Natural killer cell treated with Interleukin-12 subunit alpha and Interleukin-12 subunit beta and Interleukin-15 and Interleukin-18, amount 100 ng/mL, for 72 hours (primary cell): ENCODE results near the gene EML4. TPM values are rescaled to one million over a fixed set of nuclear protein-coding genes. Genes with fewer than 3 reads are reported as not detected.

Experiments used
- ATAC-seq, 2 donors: fragments of 150-1000 bp; cut with Tn5 transposase in 1 of 2; sonication (Bioruptor Pico), chemical (Tn5 transposase) in 1 of 2; 2 replicates each; pipeline ENCODE4 v1.10.0; 2021
- DNase-seq: peaks from one replicate; pipeline ENCODE4 v3.0.0; 2022; ENCODE audit warnings: low spot score
- H3K27ac Mint-ChIP-seq, 2 donors: 1 replicate in 1 of 2; 2 replicates in 1 of 2; pipeline ENCODE4 v1.8.0; 2022; ENCODE audit warnings: mixed read lengths in 2 of 2, mild to moderate bottlenecking in 1 of 2, moderate library complexity in 1 of 2
- H3K27me3 Mint-ChIP-seq, 2 donors: 1 replicate in 1 of 2; 2 replicates in 1 of 2; pipeline ENCODE4 v1.8.0; 2022; ENCODE audit warnings: mixed read lengths in 2 of 2
- H3K36me3 Mint-ChIP-seq: one replicate; pipeline ENCODE4 v1.8.0; 2022; ENCODE audit warnings: mixed read lengths
- H3K4me1 Mint-ChIP-seq, 2 donors: 1 replicate in 1 of 2; 2 replicates in 1 of 2; pipeline ENCODE4 v1.8.0; 2022; ENCODE audit warnings: low read depth in 2 of 2, mixed read lengths in 2 of 2, mild to moderate bottlenecking in 1 of 2
- H3K4me3 Mint-ChIP-seq: one replicate; pipeline ENCODE4 v1.8.0; 2022; ENCODE audit warnings: mixed read lengths
- H3K9me3 Mint-ChIP-seq: 2 replicates; pipeline ENCODE4 v1.8.0; 2022; ENCODE audit warnings: mixed read lengths
- total RNA-seq, 2 donors: library from RNA; stranded (reverse); gene quantifications; one replicate each; pipeline ENCODE4 v1.2.3, GENCODE V29; 2022

Gene EML4
- total RNA-seq, 2 donors from 2014 or later: 73.4 to 140 TPM

DNA sequence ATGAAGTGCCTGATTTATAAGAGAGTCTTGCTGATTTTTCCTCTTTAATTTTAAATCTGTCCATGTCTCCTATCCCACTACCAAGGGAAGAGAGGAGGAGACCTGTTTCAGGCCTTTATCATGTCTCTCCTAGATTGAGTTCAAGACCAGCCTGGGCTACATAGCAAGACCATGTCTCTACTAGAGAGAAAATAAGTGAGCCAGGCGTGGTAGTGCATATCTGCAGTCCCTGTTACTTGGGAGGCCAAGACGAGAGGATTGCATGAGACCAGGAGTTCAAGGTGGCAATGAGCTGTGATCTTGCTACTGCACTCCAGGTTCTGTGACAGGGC is 20.0 kb downstream of the EML4 start:
- Mint-ChIP-seq H3K27me3 (no peaks in the 10 kb centered on the region), H3K4me3 (no peak overlapping the region), H3K9me3 (no peaks in the 10 kb centered on the region), H3K27ac (no peak overlapping the region), H3K36me3 (no peaks in the 10 kb centered on the region), H3K4me1 (peaks cover 22 to 44% of the 10 kb centered on the region in 2 donors)
- no peak for ATAC-seq
- no peak for DNase-seq

DNA sequence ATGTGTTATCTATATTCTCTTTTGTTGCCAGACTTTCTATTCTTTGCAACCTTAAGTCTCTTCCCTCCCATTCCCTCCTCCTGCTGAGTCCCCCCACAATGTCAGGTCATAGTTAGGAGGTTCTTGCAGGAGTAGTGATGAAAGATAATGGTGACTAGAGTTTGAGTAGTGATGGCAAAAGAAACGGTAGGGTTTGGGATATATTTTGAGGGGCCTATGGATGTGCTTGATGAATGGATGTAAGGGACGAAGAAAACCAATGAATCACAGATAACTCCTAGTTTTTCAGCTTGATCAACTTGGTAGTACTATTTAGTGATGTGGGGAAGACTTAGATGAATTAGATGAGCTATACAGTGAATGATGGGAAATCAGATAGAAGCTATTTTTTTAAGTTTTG is 21.0 kb downstream of the EML4 start:
- DNase-seq (no peak), ATAC-seq (no peak)
- Mint-ChIP-seq H3K27ac (no peak overlapping the region), H3K36me3 (no peaks in the 10 kb centered on the region), H3K9me3 (no peaks in the 10 kb centered on the region), H3K4me1 (peaks cover 16 to 38% of the 10 kb centered on the region in 2 donors), H3K27me3 (no peaks in the 10 kb centered on the region), H3K4me3 (no peak overlapping the region)

DNA sequence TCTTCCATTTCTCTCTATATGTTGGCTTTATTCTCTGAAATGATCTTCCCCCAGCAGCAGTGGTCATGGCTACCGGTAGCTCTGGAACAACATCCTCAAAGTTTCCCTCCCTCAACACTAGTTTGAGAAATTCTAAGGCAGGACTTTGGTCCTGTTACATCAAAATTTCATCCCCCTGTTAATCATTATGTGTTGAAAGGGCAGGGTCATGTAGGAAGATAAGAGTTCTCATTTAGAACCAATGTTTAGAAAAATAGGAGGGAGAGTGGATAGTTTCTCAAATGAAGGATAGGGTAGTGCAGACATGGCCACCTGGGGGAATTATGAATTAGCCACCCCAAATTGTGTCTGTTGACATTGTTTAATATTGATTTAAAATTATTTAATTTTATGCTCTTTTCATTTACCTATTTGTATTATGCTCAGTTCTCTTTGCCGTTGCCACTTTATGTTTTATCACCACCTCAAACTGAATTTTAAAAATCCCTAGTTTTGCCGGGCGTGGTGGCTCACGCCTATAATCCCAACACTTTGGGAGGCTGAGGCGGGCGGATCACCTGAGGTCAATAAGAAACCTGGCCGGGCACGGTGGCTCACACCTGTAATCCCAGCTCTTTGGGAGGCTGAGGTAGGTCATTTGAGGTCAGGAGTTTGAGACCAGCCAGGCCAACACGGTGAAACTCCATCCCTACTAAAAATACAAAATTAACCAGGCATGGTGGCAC is 22.3 kb downstream of the EML4 start:
- H3K9me3 Mint-ChIP-seq: no peaks in the 10 kb centered on the region
- no peaks in the 10 kb centered on the region for H3K36me3 Mint-ChIP-seq
- ATAC-seq (no peak), DNase-seq (no peak)
- H3K27ac Mint-ChIP-seq: no peak overlapping the region
- H3K4me1 Mint-ChIP-seq: peaks cover 17 to 34% of the 10 kb centered on the region in 2 donors
- H3K27me3 Mint-ChIP-seq: no peaks in the 10 kb centered on the region
- H3K4me3 Mint-ChIP-seq: no peak overlapping the region

DNA sequence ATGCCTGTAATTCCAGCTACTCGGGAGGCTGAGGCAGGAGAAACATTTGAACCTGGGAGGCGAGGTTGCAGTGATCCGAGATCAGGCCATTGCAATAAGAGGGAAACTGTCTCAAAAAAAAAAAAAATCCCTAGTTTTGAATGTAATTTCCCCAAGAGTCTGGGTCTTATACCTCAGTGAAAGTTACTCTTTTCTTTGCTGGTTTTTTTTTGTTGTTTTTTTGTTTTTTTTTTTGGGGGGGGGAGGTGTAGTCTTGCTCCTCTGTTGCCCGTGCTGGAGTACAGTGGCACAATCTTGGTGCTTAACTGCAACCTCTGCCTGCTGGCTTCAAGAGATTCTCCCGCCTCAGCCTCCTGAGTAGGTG is 22.8 kb downstream of the EML4 start:
- ATAC-seq (no peak), DNase-seq (no peak)
- Mint-ChIP-seq H3K4me1 (peaks cover 21 to 40% of the 10 kb centered on the region in 2 donors), H3K36me3 (no peaks in the 10 kb centered on the region), H3K27me3 (no peaks in the 10 kb centered on the region), H3K9me3 (no peaks in the 10 kb centered on the region), H3K27ac (no peak overlapping the region), H3K4me3 (no peak overlapping the region)

DNA sequence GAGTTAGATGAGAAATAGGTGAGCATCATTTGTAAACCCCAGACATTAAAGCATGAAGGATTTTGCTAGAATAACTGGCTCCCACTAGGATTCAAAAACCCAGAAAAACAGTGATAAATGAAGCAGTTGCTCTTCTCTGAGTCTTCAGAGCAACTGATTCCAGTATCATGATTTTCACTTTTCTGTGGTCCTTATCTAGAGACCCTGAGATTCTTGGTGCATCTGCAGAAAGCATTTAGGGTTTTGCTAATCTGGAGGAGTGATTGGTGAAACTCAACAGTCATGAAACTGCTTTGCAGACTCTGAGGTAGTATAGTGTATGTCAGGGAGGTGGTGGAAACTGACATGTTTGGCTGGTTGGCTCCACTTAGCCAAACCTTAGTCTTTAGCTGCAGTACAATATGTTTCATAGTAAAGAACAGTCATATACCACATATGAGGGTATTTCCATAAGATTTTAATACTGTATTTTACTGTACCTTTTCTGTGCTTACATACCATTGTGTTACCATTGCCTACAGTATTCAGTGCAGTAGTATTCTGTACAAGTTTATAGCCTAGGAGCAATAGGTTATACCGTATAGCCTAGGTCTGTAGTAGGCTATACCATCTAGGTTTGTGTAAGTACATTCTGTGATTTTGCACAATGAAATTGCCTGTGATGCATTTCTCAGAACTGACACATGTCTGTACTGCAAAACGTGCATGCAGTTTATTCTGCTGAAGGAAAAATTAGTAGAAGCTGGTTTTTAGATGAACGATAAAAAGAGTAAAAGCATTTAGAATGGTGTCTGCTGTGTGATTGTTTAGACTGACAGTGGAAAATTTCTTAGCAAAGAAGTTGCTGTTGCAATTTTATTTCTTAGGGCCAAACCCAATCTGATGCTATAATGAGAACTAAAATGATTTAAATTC is 23.8 kb downstream of the EML4 start:
- H3K4me3 Mint-ChIP-seq: no peak overlapping the region
- peaks cover 22 to 42% of the 10 kb centered on the region in 2 donors for H3K4me1 Mint-ChIP-seq
- no peak overlapping the region for H3K27ac Mint-ChIP-seq
- H3K36me3 Mint-ChIP-seq: no peaks in the 10 kb centered on the region
- no peaks in the 10 kb centered on the region for H3K27me3 Mint-ChIP-seq
- peak in 1 of 2 donors; percentile 48 for ATAC-seq
- no peaks in the 10 kb centered on the region for H3K9me3 Mint-ChIP-seq
- no peak for DNase-seq

DNA sequence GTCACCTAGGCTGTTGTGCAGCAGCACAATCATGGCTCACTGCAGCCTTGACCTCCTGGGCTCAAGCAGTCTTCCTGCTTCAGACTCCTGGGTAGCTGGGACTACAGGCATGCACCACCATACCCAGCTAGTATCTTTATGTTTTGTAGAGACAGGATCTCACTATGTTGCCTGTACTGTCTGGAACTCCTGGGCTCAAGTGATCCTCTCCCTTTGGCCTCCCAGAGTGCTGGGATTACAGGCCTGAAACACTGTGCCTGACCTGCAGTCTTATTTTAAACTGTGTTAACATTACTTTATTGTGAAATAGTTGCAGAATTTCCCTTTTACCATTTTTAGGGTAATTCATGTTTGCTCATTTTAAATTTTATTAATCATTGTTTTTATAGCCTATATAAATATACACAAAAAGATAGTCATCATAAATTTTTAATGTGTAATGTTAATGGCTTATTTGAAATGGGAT is 24.6 kb downstream of the EML4 start:
- H3K27me3 Mint-ChIP-seq: no peaks in the 10 kb centered on the region
- H3K27ac Mint-ChIP-seq: no peak overlapping the region
- peaks cover 30 to 50% of the 10 kb centered on the region in 2 donors for H3K4me1 Mint-ChIP-seq
- H3K9me3 Mint-ChIP-seq: no peaks in the 10 kb centered on the region
- H3K4me3 Mint-ChIP-seq: no peak overlapping the region
- H3K36me3 Mint-ChIP-seq: no peaks in the 10 kb centered on the region
- DNase-seq (no peak), ATAC-seq (no peak)

DNA sequence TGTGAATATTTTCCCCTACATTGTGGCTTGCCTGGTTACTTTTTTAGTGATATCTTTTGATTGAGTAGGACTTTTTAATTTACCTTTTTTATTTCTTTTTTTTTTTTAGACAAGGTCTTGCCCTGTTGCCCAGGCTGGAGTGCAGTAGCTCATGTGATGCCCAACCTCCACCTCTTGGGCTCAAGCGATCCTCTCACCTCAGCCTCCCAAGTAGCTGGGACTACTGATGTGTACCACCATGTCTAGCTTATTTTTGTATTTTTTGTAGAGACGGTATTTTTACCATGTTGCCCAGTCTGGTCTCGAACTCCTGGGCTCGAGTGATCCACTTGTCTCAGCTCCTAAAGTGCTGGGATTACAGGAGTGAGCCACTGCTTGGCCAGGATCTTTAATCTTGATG is 25.3 kb downstream of the EML4 start:
- no peaks in the 10 kb centered on the region for H3K9me3 Mint-ChIP-seq
- H3K4me3 Mint-ChIP-seq: no peak overlapping the region
- H3K27ac Mint-ChIP-seq: no peak overlapping the region
- DNase-seq (no peak), ATAC-seq (no peak)
- H3K27me3 Mint-ChIP-seq: no peaks in the 10 kb centered on the region
- no peaks in the 10 kb centered on the region for H3K36me3 Mint-ChIP-seq
- H3K4me1 Mint-ChIP-seq: peaks cover 37 to 57% of the 10 kb centered on the region in 2 donors

DNA sequence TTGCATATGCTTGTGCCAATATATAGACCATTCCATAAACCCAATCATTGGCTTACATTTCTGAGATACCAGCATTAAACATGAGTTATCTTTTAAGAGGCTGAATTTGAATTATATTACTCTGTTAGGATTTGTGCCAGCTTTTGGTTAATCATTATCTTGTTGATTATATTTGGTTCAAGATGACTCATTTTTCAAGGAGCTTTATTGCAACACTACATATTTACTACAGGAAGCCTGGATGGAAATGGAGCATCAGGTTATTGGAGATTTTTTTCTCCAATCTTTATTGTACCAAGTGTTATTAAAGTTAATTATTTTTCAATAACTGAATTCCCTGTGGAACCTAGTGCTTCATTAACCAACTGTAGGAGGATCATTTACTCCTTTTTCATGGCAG is 26.4 kb downstream of the EML4 start:
- no peak for DNase-seq
- Mint-ChIP-seq H3K27ac (no peak overlapping the region), H3K36me3 (no peaks in the 10 kb centered on the region), H3K27me3 (no peaks in the 10 kb centered on the region), H3K4me3 (no peak overlapping the region), H3K4me1 (peaks cover 38 to 54% of the 10 kb centered on the region in 2 donors), H3K9me3 (no peaks in the 10 kb centered on the region)
- ATAC-seq: no peak

DNA sequence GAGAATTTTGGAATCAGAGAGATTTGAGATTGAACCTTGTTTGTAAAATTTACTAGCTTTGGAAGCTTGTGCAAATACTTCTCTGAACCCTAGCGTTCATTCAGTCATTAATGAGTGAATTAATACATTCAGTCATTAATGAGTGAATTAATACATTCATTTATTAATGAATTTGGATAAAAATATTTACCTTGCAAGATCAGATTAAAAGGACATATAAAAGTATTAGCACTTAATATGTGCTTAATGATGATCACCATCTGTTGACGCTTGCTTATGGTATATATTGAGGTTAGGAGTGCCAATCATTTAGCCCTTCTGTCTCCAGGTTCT is 26.9 kb downstream of the EML4 start:
- Mint-ChIP-seq H3K27ac (no peak overlapping the region), H3K36me3 (no peaks in the 10 kb centered on the region), H3K4me3 (no peak overlapping the region), H3K4me1 (peaks cover 38 to 53% of the 10 kb centered on the region in 2 donors), H3K27me3 (no peaks in the 10 kb centered on the region), H3K9me3 (no peaks in the 10 kb centered on the region)
- no peak for ATAC-seq
- no peak for DNase-seq

DNA sequence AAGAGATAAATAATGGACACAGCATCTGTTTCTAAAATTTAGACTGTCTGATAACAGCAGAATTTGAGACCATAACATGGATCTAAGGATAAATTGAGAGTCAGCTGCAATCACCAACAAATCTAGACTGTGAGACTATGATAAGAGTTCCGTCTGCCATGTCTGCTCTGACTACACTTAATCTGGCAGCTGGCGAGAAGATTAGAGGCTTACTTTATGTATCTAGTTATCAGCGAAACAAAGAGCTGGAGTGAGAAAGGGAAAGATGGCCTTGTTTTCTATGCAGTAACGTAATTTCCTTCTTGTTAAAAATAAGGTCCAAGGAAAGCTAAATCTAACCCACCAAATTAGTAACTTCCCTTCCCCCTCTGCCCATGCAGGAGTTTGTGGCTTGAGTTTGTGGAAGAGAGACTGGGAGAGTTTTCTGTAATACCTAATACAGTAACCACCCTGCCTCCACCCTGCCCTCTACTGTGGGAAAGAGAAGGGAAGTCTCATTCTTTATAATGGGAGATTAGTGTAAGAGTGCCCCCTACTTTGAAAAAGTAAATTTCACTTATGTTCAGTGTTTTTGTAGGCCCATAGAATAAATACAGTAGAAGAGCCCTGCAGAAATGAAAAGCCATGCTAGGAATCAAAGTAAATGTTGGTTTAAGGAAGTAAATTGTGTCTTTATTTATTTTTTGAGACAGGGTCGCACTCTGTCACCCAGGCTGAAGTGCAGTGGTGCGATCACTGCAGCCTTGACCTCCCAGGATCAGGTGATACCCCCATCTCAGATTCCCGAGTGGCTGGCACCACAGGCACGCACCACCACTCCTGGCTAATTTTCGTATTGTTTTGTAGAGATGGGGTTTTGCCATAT is 27.5 kb downstream of the EML4 start:
- H3K9me3 Mint-ChIP-seq: no peaks in the 10 kb centered on the region
- no peaks in the 10 kb centered on the region for H3K36me3 Mint-ChIP-seq
- DNase-seq (no peak), ATAC-seq (peak; percentile 59 to 81)
- H3K27ac Mint-ChIP-seq: no peak overlapping the region
- no peaks in the 10 kb centered on the region for H3K27me3 Mint-ChIP-seq
- peaks cover 33 to 47% of the 10 kb centered on the region in 2 donors for H3K4me1 Mint-ChIP-seq
- no peak overlapping the region for H3K4me3 Mint-ChIP-seq

DNA sequence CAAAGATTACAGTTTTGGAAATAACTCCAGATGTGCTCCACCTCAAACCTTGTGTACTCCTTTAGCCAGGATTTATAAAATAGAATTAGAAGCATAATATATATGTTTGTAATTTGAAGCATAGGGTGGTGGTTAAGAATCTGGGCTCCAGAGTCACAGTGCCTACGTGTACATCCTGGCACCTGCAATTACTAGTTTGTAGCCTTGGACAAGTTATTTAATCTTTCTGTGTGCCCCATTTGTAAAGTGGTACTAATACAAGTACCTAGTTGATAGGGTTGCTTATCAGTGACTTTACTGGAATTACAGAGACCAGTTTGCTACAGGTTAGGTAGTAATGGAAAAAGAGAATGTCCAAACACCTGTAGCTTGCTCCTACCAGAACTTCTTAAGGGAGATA is 28.6 kb downstream of the EML4 start:
- H3K27ac Mint-ChIP-seq: peak overlapping the region in 1 of 2 donors; percentile 1
- H3K36me3 Mint-ChIP-seq: no peaks in the 10 kb centered on the region
- peaks cover 32 to 40% of the 10 kb centered on the region in 2 donors for H3K4me1 Mint-ChIP-seq
- no peaks in the 10 kb centered on the region for H3K9me3 Mint-ChIP-seq
- H3K4me3 Mint-ChIP-seq: no peak overlapping the region
- no peak for DNase-seq
- ATAC-seq: no peak
- H3K27me3 Mint-ChIP-seq: no peaks in the 10 kb centered on the region

DNA sequence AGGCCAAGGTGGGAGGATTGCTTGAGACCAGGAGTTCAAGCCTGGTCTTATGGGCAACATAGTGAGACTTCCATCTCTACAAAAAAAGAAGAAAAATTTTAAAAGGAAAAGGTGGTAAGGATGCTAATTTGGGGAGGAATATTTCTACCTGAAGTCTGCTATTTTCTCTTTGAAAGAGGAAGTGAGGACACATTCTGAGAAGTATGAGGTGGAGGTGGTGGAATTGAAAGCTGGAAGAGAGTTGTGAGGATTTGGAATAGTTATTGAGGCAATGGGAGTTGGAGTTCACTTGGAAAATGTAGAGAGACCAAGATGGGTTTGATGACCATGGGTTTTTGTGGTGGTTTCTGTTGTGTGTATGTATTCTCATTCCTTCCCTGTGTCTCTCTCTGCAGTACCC is 29.3 kb downstream of the EML4 start:
- DNase-seq (no peak), ATAC-seq (no peak)
- Mint-ChIP-seq H3K27me3 (no peaks in the 10 kb centered on the region), H3K4me1 (peaks cover 28 to 33% of the 10 kb centered on the region in 2 donors), H3K36me3 (no peaks in the 10 kb centered on the region), H3K4me3 (no peak overlapping the region), H3K9me3 (no peaks in the 10 kb centered on the region), H3K27ac (peak overlapping the region in 1 of 2 donors; percentile 1)

DNA sequence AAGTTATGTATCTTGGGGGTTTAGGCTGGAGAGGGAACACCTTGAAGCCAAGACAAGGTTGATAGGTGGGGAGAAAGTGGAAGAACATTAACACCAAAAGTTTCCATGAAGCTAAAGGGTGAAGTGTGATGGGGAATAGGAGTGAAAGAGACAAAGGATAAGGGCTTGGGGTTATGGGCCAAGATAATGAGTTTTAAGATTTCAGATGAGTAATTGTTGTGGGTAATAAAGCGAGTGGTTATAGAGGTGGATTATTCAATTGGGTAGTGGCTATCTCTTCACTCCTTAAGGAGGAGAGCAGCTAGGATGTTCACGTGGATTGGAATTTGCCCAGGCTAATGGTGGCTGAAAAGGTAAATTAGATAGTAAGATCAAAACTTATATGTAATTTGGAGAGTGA is 29.8 kb downstream of the EML4 start:
- no peaks in the 10 kb centered on the region for H3K36me3 Mint-ChIP-seq
- DNase-seq (no peak), ATAC-seq (no peak)
- peaks cover 24 to 29% of the 10 kb centered on the region in 2 donors for H3K4me1 Mint-ChIP-seq
- no peaks in the 10 kb centered on the region for H3K9me3 Mint-ChIP-seq
- peak overlapping the region in 1 of 2 donors; percentile 1 for H3K27ac Mint-ChIP-seq
- no peaks in the 10 kb centered on the region for H3K27me3 Mint-ChIP-seq
- H3K4me3 Mint-ChIP-seq: no peak overlapping the region

DNA sequence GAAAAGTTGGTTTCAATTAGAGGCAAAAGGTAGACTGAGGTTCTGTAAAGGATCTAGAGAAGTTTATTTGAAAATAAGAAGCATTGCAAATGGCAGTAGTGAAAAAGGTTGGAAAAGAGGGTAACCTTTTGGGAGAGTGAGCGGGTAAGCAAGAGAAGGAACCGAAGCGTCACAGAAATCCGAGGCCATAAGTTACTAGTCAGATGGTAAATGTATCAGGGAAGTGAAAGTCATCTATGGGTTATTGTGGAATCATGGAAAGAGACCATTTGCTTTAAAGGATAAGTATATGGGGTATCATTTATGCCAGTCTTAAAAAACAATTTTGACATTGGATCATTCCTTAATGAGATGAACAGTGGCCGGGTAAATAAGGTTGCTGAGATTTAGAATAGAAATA is 30.5 kb downstream of the EML4 start:
- ATAC-seq: no peak

More for the DNA sequence above, 30.5 kb downstream of the EML4 start:
- H3K9me3 Mint-ChIP-seq: no peaks in the 10 kb centered on the region
- no peak for DNase-seq
- H3K4me3 Mint-ChIP-seq: no peak overlapping the region
- no peaks in the 10 kb centered on the region for H3K36me3 Mint-ChIP-seq
- H3K4me1 Mint-ChIP-seq: peaks cover 24 to 29% of the 10 kb centered on the region in 2 donors
- no peaks in the 10 kb centered on the region for H3K27me3 Mint-ChIP-seq
- H3K27ac Mint-ChIP-seq: no peak overlapping the region
